HG03097 (cell line): Measurements from ENCODE around the gene GPRC5C.
A peak's percentile ranks its signal among the peaks of the same experiment; 100 is the strongest.

Source experiments
- ATAC-seq: cut with Tn5 transposase; IDR thresholded peaks from one replicate; pipeline ENCODE4 v1.9.1; 2021; ENCODE audit not compliant: unreplicated experiment, low FRiP score

The GPRC5C gene

GRCh38 chr17:74432766-74433391, 991 bp downstream of the GPRC5C start:
- ATAC-seq = no peak

GRCh38 chr17:74433421-74434121, 1.7 kb downstream of the GPRC5C start:
- no peak for ATAC-seq

GRCh38 chr17:74435775-74436359, 4.0 kb downstream of the GPRC5C start:
- no peak for ATAC-seq

- no peak for ATAC-seq
Measured at GRCh38 chr17:74437702-74438101, 5.8 kb downstream of the GPRC5C start.

- ATAC-seq = no peak
Measured at GRCh38 chr17:74439691-74440567, 8.0 kb downstream of the GPRC5C start.

GRCh38 chr17:74441537-74441936, 9.6 kb downstream of the GPRC5C start:
- ATAC-seq = no peak

GRCh38 chr17:74442291-74442669, 10.4 kb downstream of the GPRC5C start:
- ATAC-seq = no peak

- peak; percentile 42 for ATAC-seq
Measured at GRCh38 chr17:74442670-74443515, 11.0 kb downstream of the GPRC5C start.

GRCh38 chr17:74443516-74444296, 11.8 kb downstream of the GPRC5C start:
- no peak for ATAC-seq

- no peak for ATAC-seq
Measured at GRCh38 chr17:74444406-74444805, 12.5 kb downstream of the GPRC5C start.

GRCh38 chr17:74445158-74445557, 13.3 kb downstream of the GPRC5C start:
- ATAC-seq = no peak

GRCh38 chr17:74446551-74447500, 14.9 kb downstream of the GPRC5C start:
- peak; percentile 42 for ATAC-seq

GRCh38 chr17:74447628-74448159, 15.8 kb downstream of the GPRC5C start:
- no peak for ATAC-seq

GRCh38 chr17:74448756-74449155, 16.9 kb downstream of the GPRC5C start:
- no peak for ATAC-seq

GRCh38 chr17:74449306-74449705, 17.4 kb downstream of the GPRC5C start:
- no peak for ATAC-seq

GRCh38 chr17:74449773-74450172, 17.9 kb downstream of the GPRC5C start:
- ATAC-seq = no peak

- ATAC-seq = no peak
Measured at GRCh38 chr17:74450231-74450630, 18.3 kb downstream of the GPRC5C start.

GRCh38 chr17:74450925-74451403, 19.1 kb downstream of the GPRC5C start:
- no peak for ATAC-seq
